NCI-H2227 treated with DMSO at 0.1 percent for 48 hours (cell line): ENCODE results near the gene CCDC179.
A peak's percentile ranks its signal among the peaks of the same experiment; 100 is the strongest.

Experiments used
- DNase-seq: peaks from one replicate; lab custom pipeline; 2025; lab: John Stamatoyannopoulos, UW

Gene CCDC179

GRCh38 chr11:22860241-22860640 is at the start of gene CCDC179:
CCDC179 (minus strand) TSS chr11:22860474; CDS start chr11:22860421, 53 bp downstream.
- DNase-seq, result no peak

GRCh38 chr11:22903782-22904181 is 43.5 kb upstream of the CCDC179 start:
- DNase-seq, result no peak

- DNase-seq, result no peak
Observed at GRCh38 chr11:22901603-22902002, 41.3 kb upstream of the CCDC179 start.

GRCh38 chr11:22900764-22901486 is 40.7 kb upstream of the CCDC179 start:
- DNase-seq, result no peak

GRCh38 chr11:22898036-22898435 is 37.8 kb upstream of the CCDC179 start:
- no peak for DNase-seq

- no peak for DNase-seq
Observed at GRCh38 chr11:22890227-22890626, 30.0 kb upstream of the CCDC179 start.

GRCh38 chr11:22884217-22884616 is 23.9 kb upstream of the CCDC179 start:
- no peak for DNase-seq

- no peak for DNase-seq
Observed at GRCh38 chr11:22879630-22880029, 19.4 kb upstream of the CCDC179 start.

- DNase-seq, result no peak
Observed at GRCh38 chr11:22878604-22879003, 18.3 kb upstream of the CCDC179 start.

GRCh38 chr11:22878039-22878438 is 17.8 kb upstream of the CCDC179 start:
- DNase-seq, result no peak

- peak; percentile 95 for DNase-seq
Observed at GRCh38 chr11:22875869-22876473, 15.7 kb upstream of the CCDC179 start.

- DNase-seq, result no peak
Observed at GRCh38 chr11:22869325-22869724, 9.1 kb upstream of the CCDC179 start.

GRCh38 chr11:22859756-22860155 is 518 bp downstream of the CCDC179 start:
- no peak for DNase-seq

GRCh38 chr11:22851477-22851876 is 8.8 kb downstream of the CCDC179 start:
- DNase-seq, result no peak

- DNase-seq, result no peak
Observed at GRCh38 chr11:22846726-22847125, 13.5 kb downstream of the CCDC179 start.

- no peak for DNase-seq
Observed at GRCh38 chr11:22832315-22833015, 27.8 kb downstream of the CCDC179 start.

- no peak for DNase-seq
Observed at GRCh38 chr11:22830082-22830414, 30.2 kb downstream of the CCDC179 start.

GRCh38 chr11:22829231-22830081 is 30.8 kb downstream of the CCDC179 start, which contains the start of gene SVIP:
SVIP (minus strand) TSS chr11:22829801; CDS start chr11:22829748, 53 bp downstream.
- peak; percentile 96 for DNase-seq

GRCh38 chr11:22828373-22828772 is 31.9 kb downstream of the CCDC179 start:
- no peak for DNase-seq

GRCh38 chr11:22822203-22822602 is 38.1 kb downstream of the CCDC179 start:
- no peak for DNase-seq

GRCh38 chr11:22809893-22810292 is 50.4 kb downstream of the CCDC179 start:
- no peak for DNase-seq

- DNase-seq, result no peak
Observed at GRCh38 chr11:22808571-22809197, 51.6 kb downstream of the CCDC179 start.
